Measurements from ENCODE around the gene GRIK4. TPM values are rescaled to one million over a fixed set of nuclear protein-coding genes. Genes with fewer than 3 reads are reported as not detected.

GRIK4 gene
- polyA plus RNA-seq, 1 of the 3 experiments (the other 2 are of a cell fraction), result 0.03 TPM

- TF ChIP-seq FOXM1 (IDR thresholded peaks at IDR 0.05; ENCODE audit: low read depth) (no peak), RXRA (IDR thresholded peaks at IDR 0.05; ENCODE audit: borderline replicate concordance, low read depth) (no peak), ZBTB33 (IDR thresholded peaks at IDR 0.05; ENCODE audit: borderline replicate concordance, low read depth) (no peak), ELF1 (IDR thresholded peaks at IDR 0.05) (no peak), IRF3 (IDR thresholded peaks at IDR 0.05; ENCODE audit: low read depth, low read length) (no peak)
Observed at GRCh38 chr11:120520091-120520822, 8.7 kb downstream of the GRIK4 start (continued).

- H3K27me3 ChIP-seq (ENCODE audit: insufficient read depth), result no peaks in the 10 kb centered on the region
- no peaks in the 10 kb centered on the region for H3K79me2 ChIP-seq (ENCODE audit: insufficient read depth)
- CTCF ChIA-PET, result interaction anchor here (8.0 kb wide), 1 partner anchor 9 kb away, joined by 56 read pairs; the partner anchor contains the start of gene GRIK4
- no peak overlapping the region for H3K27ac ChIP-seq (ENCODE audit: low read depth in 2 of 2, low read length in 1 of 2)
- POLR2A ChIA-PET, result no interaction called here
- no peaks in the 10 kb centered on the region for H4K20me1 ChIP-seq (ENCODE audit: insufficient read depth)
- H3F3A ChIP-seq (replicated peaks; ENCODE audit: insufficient read depth), result no peaks in the 10 kb centered on the region
- no peaks in the 10 kb centered on the region for H3K36me3 ChIP-seq (replicated peaks in 1 of 2; ENCODE audit: control insufficient read depth in 1 of 2, insufficient read depth in 2 of 2, low read length in 1 of 2)
- no peak overlapping the region for H2AFZ ChIP-seq (ENCODE audit: low read depth)
- no peak for DNase-seq
- peaks cover 0 to 18% of the 10 kb centered on the region in 2 experiments; a peak in 1 of 4 replicates for H3K4me1 ChIP-seq (ENCODE audit: control insufficient read depth in 1 of 2, insufficient read depth in 2 of 2, low read depth in 1 of 2, low read length in 1 of 2)
- no peak overlapping the region for H3K9ac ChIP-seq
- TF ChIP-seq MEF2A (IDR thresholded peaks at IDR 0.05; ENCODE audit: borderline replicate concordance, low read depth) (no peak), YY1 (IDR thresholded peaks at IDR 0.05; ENCODE audit: low read depth) (no peak), ZBTB33 (IDR thresholded peaks at IDR 0.05; ENCODE audit: borderline replicate concordance, low read depth) (no peak), MXI1 (IDR thresholded peaks at IDR 0.05; ENCODE audit: low read depth, low read length) (no peak), FOSL2 (IDR thresholded peaks at IDR 0.05; ENCODE audit: borderline replicate concordance, low read depth) (no peak), RFX5 (IDR thresholded peaks at IDR 0.05; ENCODE audit: low read length) (no peak), RCOR1 (IDR thresholded peaks at IDR 0.05; ENCODE audit: low read length) (no peak)
- no peaks in the 10 kb centered on the region for H3K9me2 ChIP-seq
- no peak overlapping the region for H3K4me2 ChIP-seq
- H3K9me3 ChIP-seq, result no peaks in the 10 kb centered on the region
- H3K4me3 ChIP-seq (ENCODE audit: low read depth in 2 of 2, low read length in 1 of 2), result no peak overlapping the region
- WGBS (ENCODE audit: low lambda C conversion rate), result 50% methylated on average over 6 of the region's 7 CpGs
Observed at GRCh38 chr11:120521176-120521575, 9.6 kb downstream of the GRIK4 start.

All from SK-N-SH (cell line).